ENCODE results near the gene NBDY.
"Not testable (repeated sequence)": the region's sequence is repeated elsewhere in the genome, so short reads cannot be mapped to it uniquely, and the experiment has no call there.

NBDY gene

DNA sequence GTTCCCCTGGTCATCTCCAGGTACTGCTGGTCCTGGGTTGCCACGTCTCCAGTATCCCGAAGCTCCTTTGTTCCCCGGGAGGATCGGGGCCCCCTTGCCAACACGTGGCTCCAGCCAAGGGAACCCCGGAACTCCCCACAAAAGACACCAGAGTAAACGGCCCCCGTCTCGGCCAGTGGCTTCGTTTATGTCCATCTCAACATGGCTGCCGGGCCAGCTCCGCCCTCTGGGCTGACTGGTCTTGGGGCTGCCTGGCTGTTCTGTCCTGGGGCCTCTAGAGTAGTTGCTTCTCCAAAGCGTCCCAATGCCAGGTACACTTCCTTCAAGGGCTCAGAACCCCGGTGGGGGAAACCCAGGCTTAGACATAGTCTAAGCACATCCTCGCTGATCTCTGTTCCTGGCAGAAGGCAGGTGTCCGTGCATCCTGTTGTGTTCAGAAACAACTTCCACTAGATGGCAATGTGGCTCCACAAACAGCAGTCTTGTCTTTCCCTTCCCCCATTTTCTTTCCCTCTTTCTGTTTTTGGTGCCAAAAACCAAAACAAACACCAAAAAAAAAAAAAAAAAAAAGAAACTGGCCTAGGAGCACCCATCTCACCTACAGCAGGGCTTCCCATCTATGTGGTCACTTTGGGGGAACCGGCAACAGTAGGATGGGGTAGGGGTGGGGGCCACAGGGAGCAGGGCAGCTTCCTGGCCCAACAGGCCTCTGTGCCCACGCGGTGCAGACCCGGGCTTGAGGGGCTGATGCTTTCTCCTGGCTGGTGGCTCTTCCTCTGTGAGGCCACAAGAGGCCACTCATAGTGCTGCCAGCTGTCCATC lies 35.3 kb downstream of the NBDY start:
- peak; percentile 19 to 77 for DNase-seq (ENCODE audit: low read depth in 2 of 2)

DNA sequence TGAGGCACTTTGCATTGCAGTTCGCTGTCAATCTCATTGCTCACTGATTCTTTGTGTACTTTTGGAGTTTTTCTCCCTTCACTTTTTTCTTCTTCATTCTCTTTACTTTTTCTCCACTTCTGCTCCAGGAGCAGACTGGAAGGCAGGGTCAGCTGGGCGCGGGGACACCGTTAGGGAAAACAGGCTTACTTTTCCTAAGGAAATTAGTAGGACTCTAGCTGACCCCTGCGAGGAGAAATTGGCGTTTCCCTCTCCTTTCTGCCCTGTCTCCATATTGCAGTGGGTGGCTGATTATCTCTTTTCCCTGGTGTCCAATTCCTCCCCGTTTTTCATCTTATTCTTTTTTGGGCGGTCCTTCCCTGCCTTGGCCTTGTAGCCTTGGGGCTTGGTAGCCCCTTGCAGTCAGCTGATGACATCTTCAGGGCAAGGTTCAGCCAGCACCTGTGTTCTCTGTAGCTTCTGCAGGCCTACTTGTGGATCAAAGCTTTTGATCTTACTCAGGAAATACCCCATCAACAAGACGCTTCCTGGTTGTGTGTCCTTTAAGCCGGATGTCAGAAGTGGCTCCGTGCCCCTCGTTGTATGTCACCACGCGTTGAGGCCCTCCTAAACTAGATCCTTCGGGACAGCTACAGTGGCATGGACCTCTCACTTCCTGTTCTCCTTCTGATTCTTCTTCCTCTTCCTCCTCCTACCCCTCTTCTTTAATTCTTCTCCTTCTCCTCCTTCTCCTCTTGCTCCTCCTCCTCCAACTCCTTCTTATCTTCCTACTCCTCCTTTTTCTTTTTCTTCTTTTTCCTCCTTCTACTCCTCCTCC lies 36.1 kb downstream of the NBDY start:
- DNase-seq (ENCODE audit: low read depth in 2 of 2), result no peak

DNA sequence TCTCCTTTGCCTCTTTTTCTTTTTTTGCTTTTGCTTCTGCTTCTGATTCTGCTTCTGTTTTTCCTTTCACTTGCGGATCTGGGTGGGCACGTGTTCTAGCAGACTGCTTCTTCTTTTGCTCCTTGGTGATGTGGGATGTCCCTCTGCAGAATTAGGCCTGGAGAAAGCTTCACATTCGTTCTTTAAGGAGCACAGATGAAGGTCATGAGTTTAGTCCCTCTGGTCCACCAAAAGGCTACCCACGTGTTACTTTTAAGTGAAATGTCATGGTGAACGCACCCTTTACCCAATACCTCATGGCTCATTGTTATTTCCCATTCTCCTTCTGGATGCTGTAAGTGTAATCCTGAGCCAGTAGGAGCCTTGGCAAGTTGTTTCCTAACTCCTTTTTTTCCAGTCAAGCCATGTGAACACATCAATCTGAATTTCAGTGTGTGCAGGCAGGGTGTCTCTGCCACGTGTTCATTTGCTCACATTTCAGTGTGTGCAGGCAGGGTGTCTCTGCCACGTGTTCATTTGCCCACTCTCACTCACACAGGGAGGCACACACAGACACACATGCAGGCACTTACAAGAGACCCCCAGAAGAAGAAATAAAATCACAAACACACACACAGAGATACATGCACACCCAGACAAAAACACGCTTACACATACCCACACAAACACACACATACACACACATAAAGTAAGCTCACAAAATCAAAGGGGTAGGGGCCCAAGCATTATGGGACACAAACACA lies 36.9 kb downstream of the NBDY start:
- DNase-seq (ENCODE audit: low read depth in 2 of 2), result no peak

- no peak for DNase-seq (ENCODE audit: low read depth in 2 of 2)
These were observed 37.7 kb downstream of the NBDY start for GRCh38 chrX:56766554-56767347.

GRCh38 chrX:56767348-56768119 lies 38.5 kb downstream of the NBDY start:
- not testable (repeated sequence) for DNase-seq (ENCODE audit: low read depth in 2 of 2)

- not testable (repeated sequence) for DNase-seq (ENCODE audit: low read depth in 2 of 2)
These were observed 39.1 kb downstream of the NBDY start for GRCh38 chrX:56768120-56768660.

DNA sequence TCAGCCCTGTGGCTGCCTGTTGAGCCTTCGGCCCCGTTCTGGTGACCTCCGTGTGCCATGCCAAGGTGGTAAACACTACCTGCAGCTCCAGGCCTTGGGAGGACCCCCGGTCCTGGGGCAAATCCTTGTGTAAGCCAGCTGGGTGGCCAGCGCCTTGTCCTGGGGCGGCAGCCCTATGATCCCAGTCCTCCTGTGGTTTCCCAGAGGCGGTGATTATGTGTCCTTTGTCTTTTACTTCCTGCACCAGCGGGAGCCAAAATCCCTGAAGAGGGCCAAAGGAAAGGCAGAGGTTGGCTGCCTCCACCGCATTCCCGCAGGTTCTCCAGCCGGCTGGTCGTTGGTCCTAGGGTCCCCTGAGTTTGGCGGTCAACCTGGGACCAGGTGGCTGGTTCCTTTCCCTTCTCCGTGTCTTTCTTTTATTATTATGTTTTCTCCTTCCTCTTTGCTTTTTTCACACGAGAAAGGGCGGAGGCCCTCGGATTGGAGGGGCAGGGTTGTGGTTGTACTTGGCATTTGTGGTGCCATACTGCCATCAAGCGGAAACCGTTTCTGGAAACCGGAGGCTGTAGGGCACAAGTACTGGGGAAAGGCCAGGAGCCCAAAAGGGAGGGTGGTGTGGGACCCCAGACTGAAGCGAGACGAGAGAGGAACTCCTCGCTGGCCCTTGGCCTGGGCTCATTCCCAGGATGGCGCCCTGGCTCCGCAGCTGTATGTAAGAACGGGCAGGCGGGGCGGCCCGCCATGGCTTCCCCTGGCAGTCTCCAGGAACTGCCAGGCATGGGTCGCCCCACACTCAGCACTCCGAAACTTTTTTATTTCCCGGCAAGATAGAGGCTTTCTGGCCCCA lies 43.9 kb downstream of the NBDY start:
- DNase-seq (ENCODE audit: low read depth in 2 of 2), result not testable (repeated sequence)

- DNase-seq (ENCODE audit: low read depth in 2 of 2), result not testable (repeated sequence)
These were observed 44.5 kb downstream of the NBDY start for GRCh38 chrX:56773522-56774060.

- not testable (repeated sequence) for DNase-seq (ENCODE audit: low read depth in 2 of 2)
These were observed 49.3 kb downstream of the NBDY start for GRCh38 chrX:56778099-56778923.

DNA sequence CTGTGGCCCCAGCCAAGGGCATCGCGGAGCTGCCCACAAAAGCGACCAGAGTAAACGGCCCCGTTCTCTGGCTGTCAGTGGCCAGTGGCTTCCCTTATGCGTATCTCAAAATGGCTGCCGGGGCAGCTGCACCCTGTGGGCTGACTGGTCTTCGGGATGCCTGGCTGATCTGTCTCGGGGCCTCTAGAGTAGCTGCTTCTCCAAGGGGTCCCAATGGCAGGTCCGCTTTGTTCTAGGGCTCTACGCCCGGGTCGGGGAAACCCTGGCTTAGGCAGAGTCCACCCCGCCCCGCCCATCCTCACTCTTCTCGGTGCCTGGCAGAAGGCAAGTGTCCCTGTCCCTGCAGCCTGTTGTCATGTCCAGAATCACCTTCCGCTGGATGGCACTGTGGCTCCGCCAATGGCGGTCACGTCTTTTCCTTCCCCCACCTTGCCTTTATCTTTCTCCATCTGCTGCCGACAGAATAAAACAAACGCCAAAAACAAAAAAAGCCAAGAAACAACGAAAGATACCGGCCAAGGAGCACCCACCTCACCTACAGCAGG lies 50.0 kb downstream of the NBDY start:
- DNase-seq (ENCODE audit: low read depth in 2 of 2), result not testable (repeated sequence)

DNA sequence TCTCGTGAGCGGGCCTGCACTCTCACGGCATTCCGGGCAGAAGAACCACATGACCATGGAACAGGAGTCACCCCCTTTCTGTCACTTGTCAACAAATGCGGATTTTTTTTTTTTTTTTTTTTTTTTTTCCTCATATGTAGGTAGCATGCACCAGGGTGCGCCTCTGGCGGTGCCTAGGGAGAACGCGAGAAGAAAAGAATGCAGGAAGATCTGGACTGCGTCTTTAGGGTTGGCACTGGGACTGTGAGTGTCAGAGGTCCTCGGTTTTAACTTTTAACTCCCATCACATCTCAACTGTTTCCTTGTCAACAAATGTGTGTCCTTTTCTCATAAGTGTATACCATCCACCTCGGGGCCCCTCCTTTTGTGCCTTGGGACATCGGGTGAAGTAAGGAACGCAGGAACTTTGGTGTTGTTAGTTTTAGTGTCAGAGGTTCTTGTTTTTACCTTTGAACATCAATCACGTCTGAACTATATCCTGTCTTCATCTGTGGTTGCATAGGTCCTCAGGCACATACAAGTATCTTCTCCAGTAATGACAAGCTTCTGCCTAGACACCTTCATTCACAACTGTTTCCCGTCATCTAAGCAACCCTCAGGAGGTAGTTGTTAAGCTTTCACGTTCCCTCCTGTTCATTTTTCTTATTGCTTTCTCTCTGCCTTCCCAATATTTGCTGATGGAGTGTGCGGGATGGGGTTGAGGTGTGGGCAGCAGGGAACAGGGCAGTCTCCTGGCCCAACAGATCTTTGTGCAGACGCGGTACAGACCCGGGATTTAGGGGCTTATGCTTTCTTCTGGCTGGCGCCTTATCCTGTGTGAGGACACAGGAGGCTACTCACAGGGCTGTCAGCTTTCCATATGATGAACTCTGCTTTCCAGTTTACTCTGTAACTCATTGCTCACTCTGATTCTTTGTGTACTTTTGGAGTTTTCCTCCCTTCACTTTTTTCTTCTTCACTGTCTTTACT lies 51.9 kb downstream of the NBDY start:
- not testable (repeated sequence) for DNase-seq (ENCODE audit: low read depth in 2 of 2)

- DNase-seq (ENCODE audit: low read depth in 2 of 2), result no peak
These were observed 53.3 kb downstream of the NBDY start for GRCh38 chrX:56782352-56782751.

DNA sequence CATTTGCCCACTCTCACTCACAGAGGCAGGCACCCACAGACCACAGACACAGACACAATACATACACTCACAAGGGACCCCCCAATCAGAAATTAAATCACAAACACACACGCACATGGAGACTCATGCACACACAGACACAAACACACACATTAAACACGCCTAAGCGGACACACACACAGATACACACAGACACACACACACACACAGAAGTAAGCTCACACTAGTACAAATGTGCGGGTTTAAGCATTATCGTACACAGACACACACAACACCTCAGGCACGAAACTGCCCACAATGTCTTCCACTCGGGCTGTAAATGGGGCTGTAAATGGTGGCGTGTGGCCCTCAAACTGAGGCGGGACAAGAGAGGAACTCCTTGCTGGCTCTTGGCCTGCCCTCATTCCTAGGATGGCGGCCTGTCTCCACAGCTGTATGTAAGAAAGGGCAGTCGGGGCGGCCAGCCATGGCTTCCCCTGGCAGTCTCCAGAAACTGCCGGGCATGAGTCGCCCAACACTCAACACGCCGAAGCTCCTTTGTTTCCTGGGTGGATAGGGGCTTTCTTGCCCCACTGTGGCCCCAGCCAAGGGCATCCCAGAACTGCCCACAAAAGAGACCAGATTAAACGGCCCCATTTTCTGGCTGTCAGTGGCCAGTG lies 53.9 kb downstream of the NBDY start:
- no peak for DNase-seq (ENCODE audit: low read depth in 2 of 2)

DNA sequence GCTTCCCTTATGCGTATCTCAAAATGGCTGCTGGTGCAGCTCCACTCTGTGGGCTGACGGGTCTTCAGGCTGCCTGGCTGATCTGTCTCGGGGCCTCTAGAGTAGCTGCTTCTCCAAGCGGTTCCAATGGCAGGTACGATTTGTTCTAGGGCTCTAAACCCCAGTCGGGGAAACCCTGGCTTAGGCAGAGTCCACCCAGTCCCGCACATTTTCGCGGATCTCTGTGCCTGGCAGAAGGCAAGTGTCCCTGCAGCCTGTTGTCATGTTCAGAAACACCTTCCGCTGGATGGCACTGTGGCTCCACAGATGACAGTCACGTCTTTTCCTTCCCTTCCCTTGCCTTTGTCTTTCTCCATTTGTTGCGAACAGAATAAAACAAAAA lies 54.4 kb downstream of the NBDY start:
- DNase-seq (ENCODE audit: low read depth in 2 of 2), result peak in 1 of 2 donors; percentile 67

DNA sequence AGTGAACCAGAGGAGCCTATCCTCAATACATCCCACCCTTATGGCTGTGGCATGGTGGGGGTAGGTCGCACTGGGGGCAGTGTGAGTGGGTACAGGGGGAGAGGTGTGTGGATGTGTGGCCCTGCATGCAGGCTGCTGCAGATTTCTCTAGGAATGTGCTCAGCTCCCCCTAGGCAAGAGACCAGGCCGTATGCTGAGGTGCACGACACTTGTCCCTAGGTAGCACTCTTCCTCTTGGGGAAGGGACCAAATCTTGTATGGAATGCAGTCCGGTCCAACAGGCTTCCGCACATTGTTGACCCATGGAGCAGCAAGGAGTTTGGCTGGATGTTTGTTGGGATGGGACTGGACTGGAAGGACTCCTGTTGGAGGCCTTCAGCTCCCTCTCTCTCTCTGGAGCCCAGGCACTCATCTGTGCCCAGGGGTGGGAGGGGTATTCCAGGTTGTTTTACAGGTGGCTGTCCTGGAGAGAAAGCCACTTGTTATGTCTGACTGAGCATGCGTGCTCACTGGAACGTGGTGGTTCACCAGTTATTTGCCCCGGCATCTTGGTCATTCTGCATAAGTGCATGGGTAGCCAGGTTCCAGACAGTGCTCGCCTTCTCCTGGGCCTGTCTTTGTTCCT lies 55.1 kb downstream of the NBDY start:
- no peak for DNase-seq (ENCODE audit: low read depth in 2 of 2)

GRCh38 chrX:56784666-56785065 lies 55.6 kb downstream of the NBDY start:
- no peak for DNase-seq (ENCODE audit: low read depth in 2 of 2)

Measured in activated CD4-positive, alpha-beta T cell treated with anti-CD3 and anti-CD28 coated beads for 24 hours (primary cell).